ENCODE data around the gene RBCK1. TPM values are rescaled to one million over a fixed set of nuclear protein-coding genes. Genes with fewer than 3 reads are reported as not detected.

RBCK1 gene
- total RNA-seq, 6 donors from 2014 or later = 63.4 to 179 (median 109) TPM

DNA sequence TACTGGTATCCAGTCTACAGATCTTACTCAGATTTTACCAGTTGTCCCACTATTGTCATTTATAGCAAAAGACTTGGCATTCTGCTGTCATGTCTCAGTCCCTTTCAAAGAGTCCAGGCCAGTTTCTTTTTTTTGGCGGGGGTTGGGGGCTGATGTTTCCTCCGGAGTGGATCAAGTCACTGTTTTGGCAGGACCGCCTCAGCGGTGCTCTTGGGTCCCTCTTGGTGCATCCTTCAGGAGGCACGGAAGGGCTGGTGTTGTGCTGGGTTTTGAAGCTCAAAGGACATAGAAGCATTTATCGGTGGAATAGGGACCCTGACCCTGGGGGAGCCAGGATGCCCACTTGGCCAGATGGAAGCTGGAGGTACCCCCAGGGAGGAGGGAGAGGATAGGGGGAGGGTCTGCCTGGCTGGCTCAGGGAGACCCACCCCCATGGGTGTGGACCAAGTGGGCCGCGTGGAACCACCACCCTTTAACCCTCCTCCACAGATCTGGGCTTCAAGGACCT is 10.8 kb downstream of the RBCK1 start:
- Histone ChIP-seq H3K9me3 (no peaks in the 10 kb centered on the region), H3K4me3 (no peak overlapping the region), H3K4me1 (peaks cover 0 to 9% (median 6%) of the 10 kb centered on the region in 4 donors), H3K27me3 (no peaks in the 10 kb centered on the region), H3K36me3 (peaks cover 14 to 70% (median 53%) of the 10 kb centered on the region in 4 donors), H3K27ac (no peak overlapping the region)
- 93 to 96% methylated on average over 7 to 8 of the region's 8 CpGs for WGBS, 2 donors
- ATAC-seq (ENCODE audit: low FRiP score in 2 of 2) (no peak), DNase-seq (no peak)
- TF ChIP-seq, protein P1, sequence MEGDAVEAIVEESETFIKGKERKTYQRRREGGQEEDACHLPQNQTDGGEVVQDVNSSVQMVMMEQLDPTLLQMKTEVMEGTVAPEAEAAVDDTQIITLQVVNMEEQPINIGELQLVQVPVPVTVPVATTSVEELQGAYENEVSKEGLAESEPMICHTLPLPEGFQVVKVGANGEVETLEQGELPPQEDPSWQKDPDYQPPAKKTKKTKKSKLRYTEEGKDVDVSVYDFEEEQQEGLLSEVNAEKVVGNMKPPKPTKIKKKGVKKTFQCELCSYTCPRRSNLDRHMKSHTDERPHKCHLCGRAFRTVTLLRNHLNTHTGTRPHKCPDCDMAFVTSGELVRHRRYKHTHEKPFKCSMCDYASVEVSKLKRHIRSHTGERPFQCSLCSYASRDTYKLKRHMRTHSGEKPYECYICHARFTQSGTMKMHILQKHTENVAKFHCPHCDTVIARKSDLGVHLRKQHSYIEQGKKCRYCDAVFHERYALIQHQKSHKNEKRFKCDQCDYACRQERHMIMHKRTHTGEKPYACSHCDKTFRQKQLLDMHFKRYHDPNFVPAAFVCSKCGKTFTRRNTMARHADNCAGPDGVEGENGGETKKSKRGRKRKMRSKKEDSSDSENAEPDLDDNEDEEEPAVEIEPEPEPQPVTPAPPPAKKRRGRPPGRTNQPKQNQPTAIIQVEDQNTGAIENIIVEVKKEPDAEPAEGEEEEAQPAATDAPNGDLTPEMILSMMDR (IDR thresholded peaks at IDR 0.05) = no peak

GRCh38 chr20:419556-420165 is 11.6 kb downstream of the RBCK1 start:
- TF ChIP-seq EP300 (IDR thresholded peaks at IDR 0.05) = no peak
- TF ChIP-seq POLR2A (IDR thresholded peaks at IDR 0.05) = no peak
- no peak for TF ChIP-seq POLR2AphosphoS5 (IDR thresholded peaks at IDR 0.05)
- TF ChIP-seq, protein P1 (IDR thresholded peaks at IDR 0.05) = no peak
- 93 to 98% methylated on average over 30 to 32 of the region's 32 CpGs for WGBS, 2 donors
- Histone ChIP-seq H3K36me3 (peaks cover 14 to 73% (median 59%) of the 10 kb centered on the region in 4 donors), H3K9me3 (no peaks in the 10 kb centered on the region), H3K27ac (no peak overlapping the region), H3K27me3 (no peaks in the 10 kb centered on the region), H3K4me1 (peaks cover 0 to 9% (median 6%) of the 10 kb centered on the region in 4 donors), H3K4me3 (no peak overlapping the region)
- ATAC-seq (ENCODE audit: low FRiP score in 2 of 2) (peak in 1 of 2 donors; percentile 31), DNase-seq (peak in 1 of 2 donors; percentile 83)

- 95 to 96% methylated on average over 19 to 20 of the region's 20 CpGs for WGBS, 2 donors
- DNase-seq (peak in 1 of 2 donors; percentile 54), ATAC-seq (ENCODE audit: low FRiP score in 2 of 2) (no peak)
These were observed 12.1 kb downstream of the RBCK1 start for GRCh38 chr20:420166-420620.

GRCh38 chr20:420721-421574 is 12.8 kb downstream of the RBCK1 start:
- no peak overlapping the region for H3K4me3 ChIP-seq
- no peak overlapping the region for H3K27ac ChIP-seq
- TF ChIP-seq, protein P1 (IDR thresholded peaks at IDR 0.05) = no peak
- TF ChIP-seq POLR2A (IDR thresholded peaks at IDR 0.05) (no peak), EP300 (IDR thresholded peaks at IDR 0.05) (no peak), POLR2AphosphoS5 (IDR thresholded peaks at IDR 0.05) (no peak)
- ATAC-seq (ENCODE audit: low FRiP score in 2 of 2) (peak in 1 of 2 donors; percentile 11), DNase-seq (peak in 1 of 2 donors; percentile 87)
- H3K27me3 ChIP-seq = no peaks in the 10 kb centered on the region
- peaks cover 14 to 79% (median 61%) of the 10 kb centered on the region in 4 donors for H3K36me3 ChIP-seq
- no peaks in the 10 kb centered on the region for H3K4me1 ChIP-seq
- 92 to 98% methylated on average over 15 to 45 of the region's 49 CpGs for WGBS, 2 donors
- no peaks in the 10 kb centered on the region for H3K9me3 ChIP-seq

More at GRCh38 chr20:420166-420620, 12.1 kb downstream of the RBCK1 start:
- no peaks in the 10 kb centered on the region for H3K27me3 ChIP-seq
- H3K36me3 ChIP-seq = peaks cover 14 to 79% (median 61%) of the 10 kb centered on the region in 4 donors
- H3K27ac ChIP-seq = no peak overlapping the region
- TF ChIP-seq, protein P1 (IDR thresholded peaks at IDR 0.05) = no peak
- TF ChIP-seq EP300 (IDR thresholded peaks at IDR 0.05) (no peak), POLR2AphosphoS5 (IDR thresholded peaks at IDR 0.05) (no peak), POLR2A (IDR thresholded peaks at IDR 0.05) (no peak)
- no peaks in the 10 kb centered on the region for H3K9me3 ChIP-seq
- H3K4me3 ChIP-seq = no peak overlapping the region
- H3K4me1 ChIP-seq = peaks cover 0 to 7% (median 6%) of the 10 kb centered on the region in 4 donors

Measured in upper lobe of left lung (tissue), 6 donors.